ENCODE results near the gene PSMD5.

The PSMD5 gene

DNA sequence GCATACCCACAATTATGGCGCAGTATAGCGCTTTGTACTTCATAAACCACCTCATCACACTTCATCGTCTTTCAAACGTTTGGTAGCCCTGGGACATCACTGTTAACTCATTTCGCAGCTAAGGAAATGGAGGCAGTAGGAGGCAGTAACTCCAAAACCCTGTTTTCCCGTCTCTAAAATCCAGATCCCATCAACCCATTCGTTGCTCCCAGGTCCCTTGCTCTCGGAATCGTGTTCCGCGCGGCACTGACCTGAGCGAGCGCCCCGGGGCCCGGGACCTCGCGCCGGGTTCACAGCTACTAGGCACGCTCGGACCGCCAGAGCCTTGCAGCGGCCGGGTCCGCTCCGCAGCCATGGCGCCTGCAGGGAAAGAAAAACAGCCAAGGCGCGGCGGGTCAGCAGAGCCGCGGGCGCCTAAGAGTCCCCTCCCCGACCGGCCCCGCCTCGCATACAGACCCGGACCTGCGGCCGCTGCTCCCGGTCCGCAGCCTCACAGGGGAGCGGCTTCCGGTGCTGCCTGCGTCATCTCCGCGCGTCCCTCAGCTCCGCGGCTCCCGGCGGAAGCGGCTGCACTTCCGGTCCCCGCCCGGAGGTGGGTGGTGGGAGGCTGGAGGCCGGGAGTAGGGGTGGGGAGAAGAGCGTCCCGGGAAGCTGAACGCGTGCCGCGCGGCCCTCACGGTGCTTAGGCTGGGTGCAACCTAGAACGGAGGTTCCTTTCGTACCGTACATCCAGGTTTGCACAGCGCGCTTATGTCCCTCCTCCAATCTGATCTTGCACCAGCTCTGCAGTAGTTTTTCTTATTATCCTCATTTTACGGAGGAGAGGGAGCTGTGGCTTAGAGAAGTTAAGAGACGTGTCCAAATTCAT, 49.6 kb downstream of the PSMD5 start, which contains the start of gene FBXW2:
Gene FBXW2, minus strand, starts transcription at position 519 of the 868 bp plus-strand sequence. CDS start 5,158 bp downstream, outside the sequence.
- DNase-seq (ENCODE audit: low spot score) = peak; percentile 97
- POLR2A ChIA-PET (ENCODE audit: low non-redundant PET) = interaction anchor here (0.6 to 1.7 kb wide), 8 partner anchors 9 to 460 kb away, joined by 3 to 10 read pairs (median 4); partner anchors contain the start of gene PHF19
- no peak for TF ChIP-seq CTCF (conservative IDR thresholded peaks at IDR 0.05; ENCODE audit: low read depth)
- CTCF ChIA-PET = interaction anchor here (0.6 to 1.7 kb wide), 6 partner anchors 15 to 483 kb away, joined by 3 to 10 read pairs (median 4); no protein-coding TSS in a partner anchor
- H3K27ac ChIP-seq = peak within 1 kb of the TSS; percentile 86

GRCh38 chr9:120791161-120791560, 51.6 kb downstream of the PSMD5 start:
- TF ChIP-seq CTCF (conservative IDR thresholded peaks at IDR 0.05; ENCODE audit: low read depth) = no peak
- no peak for DNase-seq (ENCODE audit: low spot score)
- CTCF ChIA-PET = interaction anchor here (0.7 kb wide), 1 partner anchor 20 kb away, joined by 3 read pairs; no protein-coding TSS in a partner anchor
- POLR2A ChIA-PET (ENCODE audit: low non-redundant PET) = interaction anchor here (0.7 to 0.9 kb wide), 2 partner anchors 14 to 97 kb away, joined by 3 read pairs; no protein-coding TSS in a partner anchor
- no peak overlapping the region for H3K27ac ChIP-seq

DNA sequence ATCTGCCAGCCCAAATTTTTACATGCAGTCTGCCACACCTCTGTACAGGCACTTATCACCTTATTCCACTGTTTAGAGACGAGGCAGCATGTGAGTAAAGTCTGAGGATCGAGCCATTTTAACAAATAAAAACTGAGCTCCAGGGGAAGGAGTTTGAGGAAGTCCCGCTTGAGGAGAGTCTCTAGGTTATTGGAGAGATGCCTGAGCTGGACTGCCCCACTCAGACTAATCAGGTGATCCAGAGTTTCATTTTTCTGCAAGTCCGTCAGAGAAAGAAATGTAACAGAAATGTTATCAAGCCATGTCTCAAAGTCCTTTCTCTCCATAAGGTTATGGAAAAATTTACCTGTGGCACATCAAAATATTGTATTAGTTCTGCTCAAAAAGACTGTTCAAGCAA, 54.8 kb downstream of the PSMD5 start:
- no peak for DNase-seq (ENCODE audit: low spot score)
- CTCF ChIA-PET = interaction anchor here (0.5 to 0.6 kb wide), 2 partner anchors 28 to 194 kb away, joined by 3 to 4 read pairs; no protein-coding TSS in a partner anchor
- POLR2A ChIA-PET (ENCODE audit: low non-redundant PET) = no interaction called here
- TF ChIP-seq CTCF (conservative IDR thresholded peaks at IDR 0.05; ENCODE audit: low read depth) = no peak
- no peak overlapping the region for H3K27ac ChIP-seq

DNA sequence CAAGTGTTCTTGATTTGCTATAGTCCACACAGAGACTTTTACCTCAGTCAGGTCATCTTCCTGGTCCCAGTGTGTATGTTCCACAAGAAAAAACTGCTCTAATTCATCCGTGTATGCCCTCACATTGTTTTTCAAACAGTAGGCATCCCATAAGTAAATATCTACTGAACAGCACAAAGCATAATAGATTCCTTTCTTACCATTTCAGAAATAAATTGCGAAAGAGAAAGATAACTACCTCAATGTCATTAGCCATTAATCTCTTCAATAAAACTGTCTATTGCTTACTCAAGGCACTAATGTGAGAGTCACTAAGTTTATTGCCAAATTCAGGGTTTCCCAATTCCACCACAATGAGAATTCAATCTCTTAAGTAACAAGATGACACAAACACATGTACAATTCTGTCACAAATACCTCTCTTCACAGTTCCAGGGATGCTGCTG, 59.1 kb downstream of the PSMD5 start:
- DNase-seq (ENCODE audit: low spot score) = no peak
- H3K27ac ChIP-seq = no peak overlapping the region
- CTCF ChIA-PET = no interaction called here
- TF ChIP-seq CTCF (conservative IDR thresholded peaks at IDR 0.05; ENCODE audit: low read depth) = no peak
- POLR2A ChIA-PET (ENCODE audit: low non-redundant PET) = no interaction called here

DNA sequence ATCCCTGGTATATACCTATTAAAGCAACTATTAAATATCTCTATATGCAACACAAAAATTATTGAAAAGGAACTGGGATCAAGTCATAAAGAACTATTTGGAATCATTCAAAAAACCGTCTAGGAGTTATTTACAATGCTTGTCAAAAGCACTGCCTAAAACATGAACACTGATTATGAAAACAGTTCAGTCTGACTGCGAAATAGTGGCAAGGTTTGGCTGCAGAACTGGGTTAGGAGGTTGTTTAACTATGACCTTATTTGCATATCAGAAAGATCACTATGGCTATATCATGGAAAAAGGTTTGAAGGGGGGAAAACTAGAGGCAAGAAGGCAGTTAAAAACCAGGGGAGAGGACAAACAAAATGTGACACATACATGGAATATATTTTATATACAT, 61.5 kb downstream of the PSMD5 start:
- POLR2A ChIA-PET (ENCODE audit: low non-redundant PET) = no interaction called here
- CTCF ChIA-PET = interaction anchor here (0.6 kb wide), 1 partner anchor 429 kb away, joined by 4 read pairs; no protein-coding TSS in a partner anchor
- TF ChIP-seq CTCF (conservative IDR thresholded peaks at IDR 0.05; ENCODE audit: low read depth) = no peak
- no peak for DNase-seq (ENCODE audit: low spot score)
- no peak overlapping the region for H3K27ac ChIP-seq

DNA sequence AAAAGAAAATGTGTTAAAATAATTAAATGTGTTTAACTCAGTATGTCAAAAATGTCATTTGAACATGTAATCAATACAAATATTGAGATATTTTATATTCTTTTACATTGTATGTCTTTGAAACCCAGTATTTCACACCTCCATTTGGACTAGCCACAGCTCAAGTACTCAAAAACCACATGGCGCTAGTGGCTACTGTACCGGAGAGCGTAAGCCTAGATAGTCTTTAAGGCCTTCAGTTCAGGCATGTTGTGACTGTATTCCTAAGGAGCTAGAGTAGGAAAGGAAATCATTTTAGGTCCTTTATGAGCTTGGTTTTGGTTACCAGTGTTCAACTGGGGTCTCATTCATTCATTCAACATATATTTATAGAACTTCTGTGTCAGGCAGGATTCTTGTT, 62.4 kb downstream of the PSMD5 start:
- TF ChIP-seq CTCF (conservative IDR thresholded peaks at IDR 0.05; ENCODE audit: low read depth) = no peak
- no peak overlapping the region for H3K27ac ChIP-seq
- DNase-seq (ENCODE audit: low spot score) = no peak
- ChIA-PET CTCF (no interaction called here), POLR2A (ENCODE audit: low non-redundant PET) (no interaction called here)
